ENCODE measurements around the gene EFHD1. TPM values are rescaled to one million over a fixed set of nuclear protein-coding genes. Genes with fewer than 3 reads are reported as not detected.

EFHD1 gene
- total RNA-seq, 2 donors from 2014 or later = 1.4 to 3.4 TPM

GRCh38 chr2:232652505-232652851 is 19.1 kb downstream of the EFHD1 start:
- H3K4me1 ChIP-seq = no peaks in the 10 kb centered on the region
- H3K27me3 ChIP-seq = no peaks in the 10 kb centered on the region
- intact Hi-C loops (cut with DNase I) = no loop called here
- no peak overlapping the region for H3K9ac ChIP-seq (ENCODE audit: low read depth in 2 of 2, low read length in 2 of 2)
- DNase-seq = no peak
- no peaks in the 10 kb centered on the region for H3K9me3 ChIP-seq
- no peak for TF ChIP-seq CTCF (IDR thresholded peaks at IDR 0.05)
- no peak overlapping the region for H3K4me3 ChIP-seq
- H3K36me3 ChIP-seq = no peaks in the 10 kb centered on the region
- no peak overlapping the region for H3K27ac ChIP-seq

DNA sequence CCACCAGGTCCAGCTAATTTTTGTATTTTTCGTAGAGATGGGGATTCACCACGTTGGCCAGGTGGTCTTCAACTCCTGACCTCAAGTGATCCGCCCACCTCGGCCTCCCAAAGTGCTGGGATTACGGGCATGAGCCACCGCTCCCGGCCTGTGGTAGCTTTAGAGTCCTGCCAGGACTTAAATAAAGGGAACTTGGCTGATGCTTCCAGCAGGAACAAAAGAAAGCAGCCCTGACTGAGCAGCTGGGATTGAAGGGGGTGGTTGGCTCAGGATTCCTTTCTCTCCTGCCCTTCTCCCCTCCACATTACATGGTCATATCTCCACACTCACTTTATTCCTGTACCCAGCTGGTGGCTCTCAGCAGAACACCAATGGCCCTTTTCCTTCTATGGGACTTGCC is 20.0 kb downstream of the EFHD1 start:
- H3K9me3 ChIP-seq = no peaks in the 10 kb centered on the region
- H3K9ac ChIP-seq (ENCODE audit: low read depth in 2 of 2, low read length in 2 of 2) = no peak overlapping the region
- intact Hi-C loops (cut with DNase I) = no loop called here
- DNase-seq = no peak
- H3K27ac ChIP-seq = no peak overlapping the region
- no peak for TF ChIP-seq CTCF (IDR thresholded peaks at IDR 0.05)
- no peaks in the 10 kb centered on the region for H3K4me1 ChIP-seq
- H3K36me3 ChIP-seq = no peaks in the 10 kb centered on the region
- H3K4me3 ChIP-seq = no peak overlapping the region
- H3K27me3 ChIP-seq = no peaks in the 10 kb centered on the region

DNA sequence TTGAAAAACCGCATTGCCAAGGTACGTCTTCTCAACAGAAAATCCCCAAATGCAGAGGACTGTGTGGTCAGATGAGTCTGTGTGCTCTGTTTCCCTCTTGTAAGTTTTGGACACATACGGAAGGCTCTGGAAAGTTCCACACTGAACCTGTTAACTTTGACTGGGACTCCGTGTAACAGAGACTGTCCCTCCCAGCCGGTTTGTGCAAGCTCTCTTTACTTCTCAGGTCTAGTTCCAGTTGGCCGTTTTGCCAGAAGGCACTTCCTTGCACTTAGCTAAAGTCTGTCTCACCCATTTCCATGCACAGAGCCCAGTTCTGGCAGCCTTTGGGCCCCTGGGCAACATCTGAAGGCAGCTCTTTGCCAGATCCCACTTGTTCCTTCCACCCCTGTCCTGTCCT is 22.0 kb downstream of the EFHD1 start:
- no peak overlapping the region for H3K27ac ChIP-seq
- intact Hi-C loops (cut with DNase I) = no loop called here
- H3K36me3 ChIP-seq = no peaks in the 10 kb centered on the region
- no peak overlapping the region for H3K9ac ChIP-seq (ENCODE audit: low read depth in 2 of 2, low read length in 2 of 2)
- no peaks in the 10 kb centered on the region for H3K9me3 ChIP-seq
- no peak overlapping the region for H3K4me3 ChIP-seq
- H3K4me1 ChIP-seq = no peaks in the 10 kb centered on the region
- no peak for DNase-seq
- no peak for TF ChIP-seq CTCF (IDR thresholded peaks at IDR 0.05)
- H3K27me3 ChIP-seq = no peaks in the 10 kb centered on the region

GRCh38 chr2:232658217-232658785 is 24.9 kb downstream of the EFHD1 start:
- H3K4me1 ChIP-seq = no peaks in the 10 kb centered on the region
- TF ChIP-seq CTCF (IDR thresholded peaks at IDR 0.05) = no peak
- H3K36me3 ChIP-seq = no peaks in the 10 kb centered on the region
- no peak overlapping the region for H3K27ac ChIP-seq
- H3K9ac ChIP-seq (ENCODE audit: low read depth in 2 of 2, low read length in 2 of 2) = no peak overlapping the region
- H3K27me3 ChIP-seq = no peaks in the 10 kb centered on the region
- DNase-seq = no peak
- no peaks in the 10 kb centered on the region for H3K9me3 ChIP-seq
- intact Hi-C loops (cut with DNase I) = no loop called here
- no peak overlapping the region for H3K4me3 ChIP-seq

DNA sequence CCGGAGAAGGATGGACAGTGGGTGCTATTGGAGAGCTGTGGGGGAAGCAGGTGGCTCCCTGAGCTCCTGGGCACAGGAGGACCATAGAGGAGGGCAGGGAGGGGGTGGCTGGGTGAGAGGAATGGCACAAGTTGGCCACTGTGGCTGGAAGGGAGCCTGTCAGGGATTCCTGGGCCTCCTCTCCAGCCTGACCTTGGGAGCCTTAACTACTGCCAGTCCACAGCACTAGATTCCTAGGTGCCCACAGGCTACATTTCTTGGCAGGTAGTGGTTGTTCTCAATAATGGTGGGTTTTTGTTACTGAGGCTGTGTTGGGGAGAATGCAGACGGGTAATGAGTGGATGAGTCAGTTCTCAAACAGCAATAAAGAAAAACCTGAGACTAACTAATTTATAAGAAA is 26.0 kb downstream of the EFHD1 start:
- Histone ChIP-seq H3K4me1 (no peaks in the 10 kb centered on the region), H3K36me3 (no peaks in the 10 kb centered on the region), H3K27me3 (no peaks in the 10 kb centered on the region), H3K4me3 (no peak overlapping the region), H3K9me3 (no peaks in the 10 kb centered on the region), H3K27ac (no peak overlapping the region), H3K9ac (ENCODE audit: low read depth in 2 of 2, low read length in 2 of 2) (no peak overlapping the region)
- no peak for DNase-seq
- intact Hi-C loops (cut with DNase I) = no loop called here
- no peak for TF ChIP-seq CTCF (IDR thresholded peaks at IDR 0.05)

Measured in colonic mucosa (tissue), 4 donors.